Stimulated activated CD8-positive, alpha-beta memory T cell treated with anti-CD3 and anti-CD28 coated beads, Interleukin-15, amount 100 ng/mL, for 4 hours (primary cell): Measurements from ENCODE around the gene CYP17A1.
"Not testable (repeated sequence)": the region's sequence is repeated elsewhere in the genome, so short reads cannot be mapped to it uniquely, and the experiment has no call there.

Experiments
- DNase-seq, 2 donors: peaks; one replicate each; pipeline ENCODE4 v3.0.0-alpha.2; 2020; ENCODE audit warnings: low read depth in 2 of 2

The CYP17A1 gene

GRCh38 chr10:102837230-102837721, at the start of gene CYP17A1:
CYP17A1 (minus strand) TSS chr10:102837413; CDS start chr10:102837361, 52 bp downstream.
- DNase-seq: no peak

GRCh38 chr10:102880256-102880655, 43.0 kb upstream of the CYP17A1 start:
- DNase-seq: no peak

GRCh38 chr10:102878629-102879028, 41.4 kb upstream of the CYP17A1 start:
- DNase-seq: no peak

- DNase-seq: no peak
These were observed 39.5 kb upstream of the CYP17A1 start for GRCh38 chr10:102876747-102877153.

- DNase-seq: no peak
These were observed 35.0 kb upstream of the CYP17A1 start for GRCh38 chr10:102872163-102872562.

- DNase-seq: no peak
These were observed 33.0 kb upstream of the CYP17A1 start for GRCh38 chr10:102870221-102870620.

GRCh38 chr10:102869258-102870198, 32.3 kb upstream of the CYP17A1 start, which contains the start of gene AS3MT:
AS3MT (plus strand) TSS chr10:102869470; CDS start chr10:102869593, 123 bp downstream.
- no peak for DNase-seq

GRCh38 chr10:102868911-102869257, 31.7 kb upstream of the CYP17A1 start:
- no peak for DNase-seq

- no peak for DNase-seq
These were observed 28.4 kb upstream of the CYP17A1 start for GRCh38 chr10:102865620-102866019.

- DNase-seq: no peak
These were observed 26.4 kb upstream of the CYP17A1 start for GRCh38 chr10:102863660-102864059.

GRCh38 chr10:102859911-102860310, 22.7 kb upstream of the CYP17A1 start:
- no peak for DNase-seq

GRCh38 chr10:102856758-102857424, 19.7 kb upstream of the CYP17A1 start:
- DNase-seq: no peak

GRCh38 chr10:102855731-102856436, 18.7 kb upstream of the CYP17A1 start:
- DNase-seq: not testable (repeated sequence)

GRCh38 chr10:102853237-102853636, 16.0 kb upstream of the CYP17A1 start:
- DNase-seq: not testable (repeated sequence)

GRCh38 chr10:102850025-102850518, 12.9 kb upstream of the CYP17A1 start:
- no peak for DNase-seq

- DNase-seq: no peak
These were observed 8.2 kb upstream of the CYP17A1 start for GRCh38 chr10:102845352-102845902.

- DNase-seq: not testable (repeated sequence)
These were observed 7.1 kb upstream of the CYP17A1 start for GRCh38 chr10:102844190-102844776.

GRCh38 chr10:102843139-102843538, 5.9 kb upstream of the CYP17A1 start:
- DNase-seq: not testable (repeated sequence)

- DNase-seq: no peak
These were observed 4.7 kb upstream of the CYP17A1 start for GRCh38 chr10:102841827-102842345.

- DNase-seq: not testable (repeated sequence)
These were observed 1.2 kb upstream of the CYP17A1 start for GRCh38 chr10:102838276-102838927.
